Effector memory CD4-positive, alpha-beta T cell (primary cell): ENCODE results near the gene TSPAN16.

ENCODE experiments used
- DNase-seq, 3 donors: peaks; one replicate each; pipeline ENCODE4 v3.0.0-alpha.2; 2020
- H3K27ac ChIP-seq: 2 replicates; pipeline ENCODE4 v1.7.0; 2013; ENCODE audit warnings: mild to moderate bottlenecking, low read length, moderate library complexity; ENCODE audit not compliant: insufficient read depth, poor library complexity, severe bottlenecking
- H3K27me3 ChIP-seq: replicated peaks from 2 replicates; pipeline ENCODE4 v1.7.0; 2013; ENCODE audit warnings: mild to moderate bottlenecking, low read length; ENCODE audit not compliant: insufficient read depth, control insufficient read depth, poor library complexity, severe bottlenecking
- H3K36me3 ChIP-seq: 2 replicates; pipeline ENCODE4 v1.7.0; 2013; ENCODE audit warnings: mild to moderate bottlenecking, low read length, moderate library complexity; ENCODE audit not compliant: control insufficient read depth, insufficient read depth
- H3K4me1 ChIP-seq: 2 replicates; pipeline ENCODE4 v1.7.0; 2013; ENCODE audit warnings: low read length, mild to moderate bottlenecking; ENCODE audit not compliant: control insufficient read depth, insufficient read depth, poor library complexity, severe bottlenecking
- H3K4me3 ChIP-seq: 2 replicates; pipeline ENCODE4 v1.7.0; 2013; ENCODE audit warnings: low read length, low read depth, mild to moderate bottlenecking; ENCODE audit not compliant: insufficient read depth, poor library complexity, severe bottlenecking
- H3K9me3 ChIP-seq: 2 replicates; pipeline ENCODE4 v1.7.0; 2013; ENCODE audit warnings: mild to moderate bottlenecking, low read length, moderate library complexity; ENCODE audit not compliant: control insufficient read depth

TSPAN16 gene

DNA sequence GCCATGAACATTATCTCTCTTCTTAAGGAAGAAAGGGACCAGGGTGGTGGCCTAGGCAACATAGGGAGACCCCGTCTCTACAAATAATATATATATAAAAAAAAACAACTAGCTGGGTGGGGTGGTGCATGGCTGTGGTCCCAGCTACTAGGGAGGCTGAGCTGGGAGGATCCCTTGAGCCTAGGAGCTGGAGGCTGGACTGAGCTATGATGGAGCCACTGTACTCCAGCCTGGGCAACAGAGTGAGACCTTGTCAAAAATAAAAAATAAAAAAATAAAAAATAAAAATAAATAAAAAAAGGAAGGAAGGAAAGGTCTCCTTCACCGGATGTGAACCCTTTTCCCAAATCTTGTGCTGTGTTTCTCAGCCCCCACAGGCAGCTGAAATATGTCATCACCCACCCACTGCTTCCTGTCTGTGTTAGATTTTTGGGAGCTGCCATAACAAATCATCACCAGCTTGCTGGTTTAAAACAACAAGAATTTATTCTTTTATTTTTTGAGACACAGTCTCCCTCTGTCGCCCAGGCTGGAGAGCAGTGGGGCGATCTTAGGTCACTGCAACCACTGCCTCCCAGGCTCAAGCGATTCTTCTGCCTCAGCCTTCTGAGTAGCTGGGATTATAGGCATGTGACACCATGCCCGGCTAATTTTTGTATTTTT is 9.5 kb upstream of the TSPAN16 start:
- peaks cover 12% of the 10 kb centered on the region for H3K27me3 ChIP-seq
- H3K36me3 ChIP-seq: no peaks in the 10 kb centered on the region
- no peak for DNase-seq
- H3K27ac ChIP-seq: no peak overlapping the region
- H3K9me3 ChIP-seq: no peaks in the 10 kb centered on the region
- no peak overlapping the region for H3K4me3 ChIP-seq
- no peaks in the 10 kb centered on the region for H3K4me1 ChIP-seq

DNA sequence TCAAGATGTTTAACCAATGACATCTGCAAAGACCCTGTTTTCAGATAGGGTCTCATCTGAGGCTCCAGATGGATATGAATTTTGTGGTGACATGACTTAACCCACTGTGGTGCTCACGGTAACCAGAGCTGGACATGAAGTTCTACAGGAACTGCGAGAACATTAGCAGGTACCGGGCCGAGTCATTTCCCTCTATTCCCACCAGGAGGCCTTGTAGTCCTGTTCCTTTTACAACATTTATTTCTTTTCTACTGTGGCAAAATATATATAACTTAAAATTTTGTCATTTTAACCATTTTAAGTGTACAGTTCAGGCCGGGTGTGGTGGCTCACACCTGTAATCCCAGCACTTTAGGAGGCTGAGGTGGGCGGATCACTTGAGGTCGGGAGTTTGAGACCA is 7.6 kb upstream of the TSPAN16 start:
- Histone ChIP-seq H3K4me3 (no peak overlapping the region), H3K4me1 (peaks cover under 1% of the 10 kb centered on the region), H3K27ac (no peak overlapping the region), H3K9me3 (no peaks in the 10 kb centered on the region), H3K27me3 (peaks cover 15% of the 10 kb centered on the region), H3K36me3 (no peaks in the 10 kb centered on the region)
- no peak for DNase-seq

DNA sequence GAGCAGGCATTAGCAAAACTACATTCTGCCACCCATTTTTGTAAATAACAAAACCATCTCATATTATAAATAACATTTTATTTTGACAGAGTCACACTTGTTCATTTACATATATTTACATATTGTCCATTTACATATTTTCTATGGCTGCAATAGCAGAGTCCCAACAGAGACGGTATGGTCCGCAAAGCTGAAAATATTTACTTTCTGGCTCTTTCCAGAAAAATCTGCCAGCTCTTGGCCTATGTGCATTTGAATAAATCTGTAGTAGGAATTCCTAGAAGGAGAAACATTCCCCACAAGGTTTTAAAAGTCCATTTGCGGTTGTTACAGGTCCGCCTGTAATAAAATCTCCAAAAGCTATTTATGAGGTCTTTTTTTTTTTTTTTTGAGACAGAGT is 5.7 kb upstream of the TSPAN16 start:
- no peak for DNase-seq
- H3K4me3 ChIP-seq: no peak overlapping the region
- no peaks in the 10 kb centered on the region for H3K36me3 ChIP-seq
- peaks cover 4% of the 10 kb centered on the region for H3K4me1 ChIP-seq
- no peak overlapping the region for H3K27ac ChIP-seq
- peaks cover 10% of the 10 kb centered on the region for H3K27me3 ChIP-seq
- H3K9me3 ChIP-seq: no peaks in the 10 kb centered on the region

DNA sequence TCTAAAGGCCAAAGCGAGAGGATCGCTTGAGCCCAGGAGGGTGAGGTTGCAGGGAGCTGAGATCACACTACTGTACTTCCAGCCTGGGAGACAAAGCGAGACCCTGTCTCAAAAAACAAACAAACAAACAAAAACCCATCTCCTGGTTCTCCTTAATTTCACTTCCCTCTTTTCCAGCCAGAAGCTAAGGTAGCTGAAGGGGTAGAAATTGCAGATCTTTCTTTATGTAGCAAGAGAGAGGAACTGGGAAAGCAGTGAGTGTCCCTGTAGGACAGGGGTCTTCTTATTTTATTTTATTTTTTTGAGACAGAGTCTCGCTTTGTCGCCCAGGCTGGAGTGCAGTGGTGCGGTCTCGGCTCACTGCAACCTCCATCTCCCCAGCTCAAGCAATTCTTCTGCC is 4.5 kb upstream of the TSPAN16 start:
- Histone ChIP-seq H3K27ac (no peak overlapping the region), H3K27me3 (peaks cover 10% of the 10 kb centered on the region), H3K36me3 (no peaks in the 10 kb centered on the region), H3K9me3 (no peaks in the 10 kb centered on the region), H3K4me3 (no peak overlapping the region), H3K4me1 (peaks cover 4% of the 10 kb centered on the region)
- DNase-seq: no peak

DNA sequence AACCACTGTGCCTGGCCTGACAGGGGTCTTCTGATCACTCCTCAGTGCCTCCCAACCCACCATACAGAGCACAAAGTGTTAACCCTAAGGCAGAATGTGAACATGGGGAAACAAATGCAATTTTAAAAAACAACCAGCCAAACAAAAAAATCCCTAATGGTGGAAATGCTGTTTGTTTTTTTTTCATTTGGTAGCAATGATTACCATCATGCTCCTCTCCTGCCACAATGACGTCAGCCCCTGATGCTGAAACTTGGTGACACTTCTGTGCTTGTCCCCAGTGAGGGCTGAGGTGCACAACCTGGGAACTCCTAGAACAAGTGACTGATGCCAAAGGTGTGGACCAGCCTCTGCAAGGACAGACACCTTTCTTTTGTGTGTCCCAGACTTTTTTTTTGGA is 4.0 kb upstream of the TSPAN16 start:
- H3K9me3 ChIP-seq: no peaks in the 10 kb centered on the region
- H3K4me3 ChIP-seq: no peak overlapping the region
- peaks cover 4% of the 10 kb centered on the region for H3K4me1 ChIP-seq
- H3K27ac ChIP-seq: no peak overlapping the region
- no peak for DNase-seq
- peaks cover 10% of the 10 kb centered on the region for H3K27me3 ChIP-seq
- no peaks in the 10 kb centered on the region for H3K36me3 ChIP-seq

DNA sequence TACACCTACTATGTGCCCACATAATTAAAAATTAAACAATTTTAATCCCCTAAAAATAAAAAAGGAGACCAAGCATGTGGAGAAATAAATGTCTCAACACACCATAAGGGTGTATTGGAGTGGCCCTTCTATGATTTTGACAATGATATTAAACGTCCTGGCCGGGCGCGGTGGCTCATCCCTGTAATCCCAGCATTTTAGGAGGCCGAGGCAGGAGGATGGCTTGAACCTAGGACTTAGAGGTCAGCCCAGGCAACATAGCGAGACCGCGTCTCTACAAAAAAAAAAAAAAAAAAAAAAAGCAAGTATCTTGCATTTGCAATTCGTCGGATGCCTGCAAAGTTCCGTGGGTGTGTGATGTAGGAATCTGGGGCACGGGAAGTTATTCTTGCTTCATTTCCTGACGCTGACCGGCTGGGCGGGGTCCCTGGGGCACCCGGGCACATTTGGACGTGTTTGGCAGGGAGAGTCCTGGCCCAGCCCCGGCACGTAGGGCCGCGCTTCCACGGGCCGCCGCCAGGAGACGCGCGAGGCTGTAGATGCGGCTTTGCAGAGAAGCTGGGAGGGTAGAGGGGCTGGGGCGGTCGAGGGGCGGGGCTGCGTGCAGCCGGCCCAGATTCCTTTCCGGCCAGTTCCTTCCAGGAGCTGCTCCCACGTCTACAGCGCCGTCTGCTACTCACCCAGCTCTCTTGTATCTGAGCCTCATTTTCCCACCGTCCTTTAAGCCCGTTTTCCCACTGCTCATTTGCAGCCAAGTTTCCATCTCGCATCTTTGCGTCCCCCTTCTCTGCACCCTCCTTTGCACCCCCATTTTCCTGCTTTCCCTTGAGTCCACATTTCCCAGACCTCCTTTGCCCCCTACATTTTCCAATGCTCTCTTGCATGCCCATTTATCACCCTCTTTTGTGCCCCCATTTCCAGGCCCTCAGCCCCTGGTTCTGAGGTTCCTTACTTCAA is 2.2 kb upstream of the TSPAN16 start:
- Histone ChIP-seq H3K27ac (no peak overlapping the region), H3K4me1 (peaks cover 4% of the 10 kb centered on the region), H3K27me3 (peaks cover 10% of the 10 kb centered on the region), H3K4me3 (no peak overlapping the region), H3K36me3 (no peaks in the 10 kb centered on the region), H3K9me3 (no peaks in the 10 kb centered on the region)
- DNase-seq: peak; percentile 54 to 65 (median 61)

DNA sequence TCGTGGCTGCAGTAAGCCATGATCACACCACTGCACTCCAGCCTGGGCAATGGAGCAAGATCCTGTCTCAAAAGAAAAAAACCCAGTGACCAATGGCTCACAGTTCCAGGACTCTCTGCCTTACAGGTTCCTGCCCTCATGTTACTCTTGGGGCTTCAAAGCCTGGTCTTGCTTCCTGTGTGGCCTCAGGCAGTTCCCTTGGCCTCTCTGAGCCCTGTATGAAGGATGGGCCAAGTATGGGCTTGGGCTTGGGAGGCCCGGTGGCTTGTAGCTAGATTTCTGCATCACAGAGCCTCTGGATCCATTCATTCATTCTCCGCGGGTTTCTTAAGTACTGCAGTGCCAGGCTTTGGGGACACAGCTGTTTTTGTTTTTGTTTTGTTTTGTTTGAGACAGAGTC is 780 bp upstream of the TSPAN16 start:
- Histone ChIP-seq H3K4me3 (no peak overlapping the region), H3K27me3 (peaks cover 10% of the 10 kb centered on the region), H3K4me1 (peaks cover 4% of the 10 kb centered on the region), H3K27ac (no peak overlapping the region), H3K9me3 (no peaks in the 10 kb centered on the region), H3K36me3 (no peaks in the 10 kb centered on the region)
- no peak for DNase-seq

DNA sequence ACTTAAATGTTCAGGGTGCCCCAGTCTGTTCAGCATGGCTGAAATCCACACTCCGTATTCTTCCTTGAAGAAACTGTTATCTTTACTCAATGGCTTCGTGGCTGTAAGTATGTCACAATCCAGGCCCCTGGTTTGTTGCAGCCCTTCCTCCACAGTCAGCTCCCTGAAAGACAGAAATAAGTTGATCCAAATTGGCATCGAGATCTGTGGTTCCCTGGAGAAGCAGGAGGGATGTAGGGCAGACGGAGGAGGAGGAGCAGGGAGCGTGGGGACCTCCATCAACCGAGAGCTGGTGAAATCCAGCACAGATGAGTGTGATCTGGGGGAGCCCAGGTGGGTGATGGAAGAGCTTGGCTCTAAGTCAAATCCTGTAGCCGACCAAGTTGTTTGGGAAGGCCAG is 304 bp downstream of the TSPAN16 start:
- peaks cover 4% of the 10 kb centered on the region for H3K4me1 ChIP-seq
- no peaks in the 10 kb centered on the region for H3K9me3 ChIP-seq
- no peak for DNase-seq
- H3K27me3 ChIP-seq: peaks cover 8% of the 10 kb centered on the region
- no peaks in the 10 kb centered on the region for H3K36me3 ChIP-seq
- no peak overlapping the region for H3K4me3 ChIP-seq
- H3K27ac ChIP-seq: no peak overlapping the region

DNA sequence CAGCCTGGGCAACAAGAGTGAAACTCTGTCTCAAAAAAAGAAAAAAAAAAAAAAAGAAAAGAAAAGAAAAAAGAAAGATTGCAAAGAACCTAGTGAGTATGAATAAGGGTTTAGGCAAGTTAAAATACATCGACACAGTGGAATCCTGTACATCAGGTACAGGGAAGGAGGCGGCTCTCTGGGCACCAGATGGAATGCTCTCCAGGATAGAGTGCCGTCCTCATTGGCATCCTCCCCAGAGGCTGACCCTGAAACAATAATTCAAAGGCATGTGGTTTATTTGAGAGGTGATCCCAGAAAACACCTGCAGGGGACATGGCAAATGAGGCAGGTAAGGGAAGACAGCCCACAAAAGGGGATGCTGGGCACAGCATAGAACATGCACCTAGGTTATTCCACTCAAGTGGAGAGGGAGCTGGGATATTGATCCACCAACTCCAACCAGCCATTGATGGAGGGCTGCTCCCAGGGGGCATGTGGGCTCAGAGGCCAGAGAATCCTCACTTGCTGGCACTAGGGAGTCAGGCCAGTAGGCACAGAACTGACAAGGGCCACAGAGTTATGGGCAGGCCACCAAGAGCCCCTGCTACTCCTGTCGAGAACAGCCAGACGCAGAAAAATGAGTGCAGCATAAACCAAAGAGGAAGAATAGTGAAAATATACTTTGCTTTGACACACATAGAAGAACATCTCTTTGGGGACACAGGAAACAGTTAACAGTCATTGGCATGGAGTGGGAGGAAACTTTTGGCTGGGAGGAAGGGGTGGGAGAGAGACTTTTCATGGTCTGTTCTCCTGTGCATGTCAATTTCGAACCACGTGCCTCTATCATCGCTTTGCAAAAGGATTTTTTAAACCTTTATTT is 4.2 kb downstream of the TSPAN16 start:
- H3K4me1 ChIP-seq: no peaks in the 10 kb centered on the region
- no peak overlapping the region for H3K4me3 ChIP-seq
- no peaks in the 10 kb centered on the region for H3K27me3 ChIP-seq
- no peak for DNase-seq
- H3K27ac ChIP-seq: no peak overlapping the region
- H3K36me3 ChIP-seq: no peaks in the 10 kb centered on the region
- no peaks in the 10 kb centered on the region for H3K9me3 ChIP-seq
